ENCODE measurements around the gene EEA1.

EEA1 gene

DNA sequence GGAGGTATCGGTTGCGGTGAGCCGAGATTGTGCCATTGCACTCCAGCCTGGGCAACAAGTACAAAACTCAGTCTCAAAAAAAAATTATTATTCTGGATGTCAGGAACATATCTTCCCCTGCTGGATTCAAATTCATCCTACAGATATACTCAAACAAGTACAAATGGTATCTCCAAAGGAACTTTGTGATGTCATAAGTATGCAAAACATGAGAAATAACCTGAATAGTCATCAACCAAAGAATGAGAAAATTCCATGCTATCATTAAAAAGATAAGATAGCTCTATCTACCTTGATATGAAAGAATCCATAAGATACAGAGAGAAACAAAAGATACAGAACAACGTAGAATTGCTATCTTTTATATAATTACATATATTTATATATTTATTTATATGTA, 67.7 kb downstream of the EEA1 start:
- TF ChIP-seq, protein P1, sequence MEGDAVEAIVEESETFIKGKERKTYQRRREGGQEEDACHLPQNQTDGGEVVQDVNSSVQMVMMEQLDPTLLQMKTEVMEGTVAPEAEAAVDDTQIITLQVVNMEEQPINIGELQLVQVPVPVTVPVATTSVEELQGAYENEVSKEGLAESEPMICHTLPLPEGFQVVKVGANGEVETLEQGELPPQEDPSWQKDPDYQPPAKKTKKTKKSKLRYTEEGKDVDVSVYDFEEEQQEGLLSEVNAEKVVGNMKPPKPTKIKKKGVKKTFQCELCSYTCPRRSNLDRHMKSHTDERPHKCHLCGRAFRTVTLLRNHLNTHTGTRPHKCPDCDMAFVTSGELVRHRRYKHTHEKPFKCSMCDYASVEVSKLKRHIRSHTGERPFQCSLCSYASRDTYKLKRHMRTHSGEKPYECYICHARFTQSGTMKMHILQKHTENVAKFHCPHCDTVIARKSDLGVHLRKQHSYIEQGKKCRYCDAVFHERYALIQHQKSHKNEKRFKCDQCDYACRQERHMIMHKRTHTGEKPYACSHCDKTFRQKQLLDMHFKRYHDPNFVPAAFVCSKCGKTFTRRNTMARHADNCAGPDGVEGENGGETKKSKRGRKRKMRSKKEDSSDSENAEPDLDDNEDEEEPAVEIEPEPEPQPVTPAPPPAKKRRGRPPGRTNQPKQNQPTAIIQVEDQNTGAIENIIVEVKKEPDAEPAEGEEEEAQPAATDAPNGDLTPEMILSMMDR (conservative IDR thresholded peaks at IDR 0.05) = no peak
- H3K27ac ChIP-seq = no peak overlapping the region

GRCh38 chr12:92860521-92860920, 68.6 kb downstream of the EEA1 start:
- no peak overlapping the region for H3K27ac ChIP-seq
- TF ChIP-seq, protein P1 (conservative IDR thresholded peaks at IDR 0.05) = no peak

DNA sequence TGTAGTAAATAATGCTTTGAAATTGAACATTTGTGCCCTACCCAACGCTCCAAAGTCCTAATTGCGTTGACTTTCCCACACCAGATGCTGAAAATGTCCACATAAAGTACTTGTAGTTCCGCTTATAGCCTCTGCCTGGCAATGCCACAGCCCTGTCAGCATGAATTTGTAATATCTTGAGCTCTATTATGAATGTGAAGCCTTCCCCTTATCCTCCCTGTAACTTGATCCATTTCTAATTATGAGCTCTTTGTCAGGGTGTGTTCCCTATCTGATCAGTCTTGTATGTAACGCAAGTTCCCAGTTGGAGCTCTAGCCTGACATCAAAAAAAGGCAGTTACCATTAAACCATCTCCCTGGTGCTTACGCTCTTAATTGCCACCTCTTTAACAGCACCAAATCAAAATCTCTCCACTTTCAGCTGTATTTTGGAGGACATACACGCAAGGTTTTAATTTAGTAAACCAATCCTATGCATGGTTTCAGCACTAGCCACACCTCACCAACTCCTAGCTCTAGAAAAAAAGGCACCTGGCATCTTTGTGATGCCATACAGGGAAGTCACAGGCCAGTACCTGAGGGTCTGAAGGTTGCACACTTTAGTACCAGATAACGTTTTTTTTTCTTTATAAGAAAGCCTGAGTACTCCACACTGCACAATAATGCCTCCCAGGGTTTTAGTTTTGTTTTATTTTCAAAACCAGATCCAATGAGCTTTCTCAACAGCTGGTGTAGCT, 69.3 kb downstream of the EEA1 start:
- TF ChIP-seq, protein P1 (conservative IDR thresholded peaks at IDR 0.05) = no peak

GRCh38 chr12:92857818-92858217, 71.3 kb downstream of the EEA1 start:
- no peak overlapping the region for H3K27ac ChIP-seq
- TF ChIP-seq, protein P1 (conservative IDR thresholded peaks at IDR 0.05) = no peak

More for the DNA sequence above, 69.3 kb downstream of the EEA1 start:
- no peak overlapping the region for H3K27ac ChIP-seq

DNA sequence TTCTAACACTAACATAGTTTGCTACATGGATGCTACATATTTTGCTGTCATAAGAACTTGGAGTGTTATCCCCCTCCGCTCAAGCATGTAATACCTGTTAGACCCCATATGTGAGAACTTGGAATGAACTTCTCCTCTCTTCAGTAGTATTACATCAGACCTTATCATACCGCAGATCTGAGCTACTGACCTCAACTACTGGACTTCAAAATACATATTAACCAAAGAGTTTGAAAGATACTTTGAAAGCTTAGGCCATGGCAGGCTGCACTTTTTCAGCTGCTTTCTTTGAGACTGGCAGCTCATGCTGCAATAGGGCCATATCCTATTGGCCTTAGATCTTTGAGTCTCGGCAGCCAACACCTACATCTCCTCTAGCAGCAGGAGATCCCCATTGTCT, 74.8 kb downstream of the EEA1 start:
- no peak overlapping the region for H3K27ac ChIP-seq
- TF ChIP-seq, protein P1 (conservative IDR thresholded peaks at IDR 0.05) = no peak

GRCh38 chr12:92848740-92849139, 80.4 kb downstream of the EEA1 start:
- no peak overlapping the region for H3K27ac ChIP-seq
- TF ChIP-seq, protein P1 (conservative IDR thresholded peaks at IDR 0.05) = no peak

DNA sequence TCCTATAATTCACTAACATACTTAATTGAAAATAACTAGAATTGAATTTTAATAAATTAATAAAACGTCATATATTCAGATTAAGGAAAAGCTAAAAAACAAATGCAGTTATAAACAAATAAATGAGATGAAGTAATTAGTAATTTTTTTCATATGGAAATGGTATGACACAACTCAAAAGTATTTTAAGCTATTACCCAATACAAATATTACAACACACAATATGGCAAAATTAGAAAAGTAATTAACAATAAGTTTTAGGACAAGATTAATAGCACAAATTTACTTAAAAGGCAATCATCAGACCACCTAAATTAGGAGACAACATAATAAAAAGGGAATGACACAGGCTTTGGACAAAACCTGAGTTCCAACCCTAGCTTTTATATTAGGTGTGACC, 81.7 kb downstream of the EEA1 start:
- TF ChIP-seq, protein P1 (conservative IDR thresholded peaks at IDR 0.05) = no peak
- no peak overlapping the region for H3K27ac ChIP-seq
